H4 (cell line): Measurements from ENCODE around the gene LIMS2. TPM values are rescaled to one million over a fixed set of nuclear protein-coding genes. Genes with fewer than 3 reads are reported as not detected.

Source experiments
- DNase-seq: peaks from one replicate; pipeline ENCODE4 v3.0.0-alpha.2; 2015; ENCODE audit warnings: low spot score
- total RNA-seq: library from RNA; depleted of rRNA; stranded (reverse); fragments of >200 nt; shearing (Covaris generic); gene quantifications from 2 replicates; pipeline ENCODE4 v1.2.3, GENCODE V29; 2014; rRNA removed

LIMS2 gene
- total RNA-seq, 1 experiment from 2014 or later: 0.41 TPM

GRCh38 chr2:127605691-127606263 lies 69.6 kb downstream of the LIMS2 start:
- no peak for DNase-seq

- no peak for DNase-seq
Measured at GRCh38 chr2:127604986-127605385, 70.3 kb downstream of the LIMS2 start.

- DNase-seq: no peak
Measured at GRCh38 chr2:127599211-127599610, 76.1 kb downstream of the LIMS2 start.

- no peak for DNase-seq
Measured at GRCh38 chr2:127598711-127599110, 76.6 kb downstream of the LIMS2 start.

GRCh38 chr2:127597984-127598380 lies 77.3 kb downstream of the LIMS2 start:
- no peak for DNase-seq

- no peak for DNase-seq
Measured at GRCh38 chr2:127597046-127597983, 78.0 kb downstream of the LIMS2 start.

- DNase-seq: no peak
Measured at GRCh38 chr2:127596311-127597045, 78.9 kb downstream of the LIMS2 start.

GRCh38 chr2:127594116-127594591 lies 81.2 kb downstream of the LIMS2 start:
- no peak for DNase-seq

- no peak for DNase-seq
Measured at GRCh38 chr2:127593228-127594115, 81.9 kb downstream of the LIMS2 start.

- no peak for DNase-seq
Measured at GRCh38 chr2:127592761-127593227, 82.5 kb downstream of the LIMS2 start.

GRCh38 chr2:127591221-127591923 lies 84.0 kb downstream of the LIMS2 start:
- DNase-seq: peak; percentile 33

- DNase-seq: no peak
Measured at GRCh38 chr2:127590386-127591190, 84.7 kb downstream of the LIMS2 start.

- no peak for DNase-seq
Measured at GRCh38 chr2:127589841-127590240, 85.5 kb downstream of the LIMS2 start.

- DNase-seq: no peak
Measured at GRCh38 chr2:127589358-127589757, 86.0 kb downstream of the LIMS2 start.

Other genes with a start within 250 kb of the LIMS2 start
- 39.9 and 41.2 TPM in 2 replicates for gene IWS1, start 149.0 kb downstream of the LIMS2 start, total RNA-seq
- 0.48 TPM in 1 of 2 replicates, not detected in the other for gene MYO7B, start 139.8 kb downstream of the LIMS2 start, total RNA-seq
- not detected in 2 replicates for gene GPR17, start 29.4 kb downstream of the LIMS2 start, total RNA-seq
- gene SFT2D3, start 26.0 kb upstream of the LIMS2 start, total RNA-seq: 8.3 and 8.7 TPM in 2 replicates
- 11.1 and 29.9 TPM in 2 replicates for gene WDR33, start 135.6 kb upstream of the LIMS2 start, total RNA-seq
- 21.2 and 23.8 TPM in 2 replicates for gene POLR2D, start 182.6 kb upstream of the LIMS2 start, total RNA-seq
- 11.8 and 13.9 TPM in 2 replicates for gene AMMECR1L, start 210.4 kb upstream of the LIMS2 start, total RNA-seq